IPS-18c (cell line): ENCODE results near the gene RIOK3.
"Not testable (repeated sequence)": the region's sequence is repeated elsewhere in the genome, so short reads cannot be mapped to it uniquely, and the experiment has no call there.

ENCODE experiments used
- H3K4me3 ChIP-seq: 2 replicates; pipeline ENCODE4 v1.7.0; 2013; ENCODE audit warnings: low read depth, mild to moderate bottlenecking, low read length, moderate library complexity; ENCODE audit not compliant: insufficient read depth
- H3K9me3 ChIP-seq: one replicate; pipeline ENCODE4 v1.6.1; 2013; ENCODE audit warnings: mild to moderate bottlenecking, low read length, moderate library complexity; ENCODE audit not compliant: control insufficient read depth, insufficient read depth

The RIOK3 gene

GRCh38 chr18:23510923-23511322, 57.8 kb downstream of the RIOK3 start:
- H3K9me3 ChIP-seq, H3K4me3 ChIP-seq: not testable (repeated sequence)

GRCh38 chr18:23512216-23512615, 59.1 kb downstream of the RIOK3 start:
- H3K4me3 ChIP-seq, H3K9me3 ChIP-seq: not testable (repeated sequence)

GRCh38 chr18:23512641-23513040, 59.6 kb downstream of the RIOK3 start:
- Histone ChIP-seq H3K4me3 (no peak overlapping the region), H3K9me3 (no peaks in the 10 kb centered on the region)

- H3K9me3 ChIP-seq = no peaks in the 10 kb centered on the region
- no peak overlapping the region for H3K4me3 ChIP-seq
These were observed 62.9 kb downstream of the RIOK3 start for GRCh38 chr18:23515911-23516546.

GRCh38 chr18:23519734-23520133, 66.6 kb downstream of the RIOK3 start:
- H3K9me3 ChIP-seq = no peaks in the 10 kb centered on the region
- H3K4me3 ChIP-seq = no peak overlapping the region

GRCh38 chr18:23521271-23521670, 68.2 kb downstream of the RIOK3 start:
- no peaks in the 10 kb centered on the region for H3K9me3 ChIP-seq
- no peak overlapping the region for H3K4me3 ChIP-seq

- no peak overlapping the region for H3K4me3 ChIP-seq
- H3K9me3 ChIP-seq = no peaks in the 10 kb centered on the region
These were observed 68.8 kb downstream of the RIOK3 start for GRCh38 chr18:23521907-23522306.

GRCh38 chr18:23523429-23524212, 70.5 kb downstream of the RIOK3 start:
- Histone ChIP-seq H3K4me3 (no peak overlapping the region), H3K9me3 (no peaks in the 10 kb centered on the region)

GRCh38 chr18:23524213-23524707, 71.2 kb downstream of the RIOK3 start:
- Histone ChIP-seq H3K9me3 (no peaks in the 10 kb centered on the region), H3K4me3 (no peak overlapping the region)

- Histone ChIP-seq H3K9me3 (no peaks in the 10 kb centered on the region), H3K4me3 (no peak overlapping the region)
These were observed 73.5 kb downstream of the RIOK3 start for GRCh38 chr18:23526501-23527063.

GRCh38 chr18:23528580-23529472, 75.7 kb downstream of the RIOK3 start:
- Histone ChIP-seq H3K4me3 (no peak overlapping the region), H3K9me3 (no peaks in the 10 kb centered on the region)

GRCh38 chr18:23529604-23530003, 76.5 kb downstream of the RIOK3 start:
- no peaks in the 10 kb centered on the region for H3K9me3 ChIP-seq
- H3K4me3 ChIP-seq = no peak overlapping the region

- H3K4me3 ChIP-seq = no peak overlapping the region
- H3K9me3 ChIP-seq = no peaks in the 10 kb centered on the region
These were observed 77.1 kb downstream of the RIOK3 start for GRCh38 chr18:23530195-23530594.

GRCh38 chr18:23531912-23532311, 78.8 kb downstream of the RIOK3 start:
- H3K4me3 ChIP-seq = no peak overlapping the region
- no peaks in the 10 kb centered on the region for H3K9me3 ChIP-seq
